Cardiac muscle cell (in vitro differentiated cells and primary cell): ENCODE data around the gene NES. TPM values are rescaled to one million over a fixed set of nuclear protein-coding genes. Genes with fewer than 3 reads are reported as not detected.
"Not testable (repeated sequence)": the region's sequence is repeated elsewhere in the genome, so short reads cannot be mapped to it uniquely, and the experiment has no call there.

Experiments used
- DNase-seq, 2 donors: peaks; one replicate each; pipeline versions ENCODE4 v3.0.0 to v3.0.0-alpha.2; 2010 to 2017; ENCODE audit warnings: low read depth in 1 of 2, low spot score in 1 of 2
- H3K27ac ChIP-seq: fragments of 200-600 bp; sonication (generic); 2 replicates; pipeline ENCODE4 v1.5.1; 2016
- H3K27me3 ChIP-seq: fragments of 200-600 bp; sonication (generic); 2 replicates; pipeline ENCODE4 v1.6.0; 2016; ENCODE audit warnings: control low read depth
- H3K36me3 ChIP-seq: fragments of 200-600 bp; sonication (generic); 2 replicates; pipeline ENCODE4 v1.5.1; 2016; ENCODE audit warnings: control low read depth
- H3K4me1 ChIP-seq: fragments of 200-600 bp; sonication (generic); 2 replicates; pipeline ENCODE4 v1.8.1; 2017; ENCODE audit warnings: low read depth, mild to moderate bottlenecking, mixed run types
- H3K4me3 ChIP-seq: fragments of 200-600 bp; sonication (generic); 2 replicates; pipeline ENCODE4 v1.5.1; 2016; ENCODE audit warnings: mild to moderate bottlenecking
- H3K9me3 ChIP-seq: fragments of 200-600 bp; sonication (generic); 2 replicates; pipeline ENCODE4 v1.5.1; 2017; ENCODE audit warnings: low read depth, mild to moderate bottlenecking, control low read depth
- CTCF ChIP-seq: IDR thresholded peaks from 2 replicates; pipeline ENCODE4 v1.5.1; 2012; ENCODE audit warnings: low read depth, mild to moderate bottlenecking, low read length
- polyA plus RNA-seq: library from polyadenylated mRNA; unstranded; fragments of >200 nt; fragmentation: Nextera tagmentation; extraction: Ambion mirVana; gene quantifications from 2 replicates; pipeline ENCODE4 v1.2.1, GENCODE V29; 2016
- total RNA-seq: library from RNA; depleted of rRNA; stranded (reverse); fragments of >200 nt; gene quantifications from 2 replicates; pipeline ENCODE4 v1.2.3, GENCODE V29; 2016

The NES gene
- total and polyA plus RNA-seq, 2 experiments from 2014 or later: 86.5 to 391 TPM

DNA sequence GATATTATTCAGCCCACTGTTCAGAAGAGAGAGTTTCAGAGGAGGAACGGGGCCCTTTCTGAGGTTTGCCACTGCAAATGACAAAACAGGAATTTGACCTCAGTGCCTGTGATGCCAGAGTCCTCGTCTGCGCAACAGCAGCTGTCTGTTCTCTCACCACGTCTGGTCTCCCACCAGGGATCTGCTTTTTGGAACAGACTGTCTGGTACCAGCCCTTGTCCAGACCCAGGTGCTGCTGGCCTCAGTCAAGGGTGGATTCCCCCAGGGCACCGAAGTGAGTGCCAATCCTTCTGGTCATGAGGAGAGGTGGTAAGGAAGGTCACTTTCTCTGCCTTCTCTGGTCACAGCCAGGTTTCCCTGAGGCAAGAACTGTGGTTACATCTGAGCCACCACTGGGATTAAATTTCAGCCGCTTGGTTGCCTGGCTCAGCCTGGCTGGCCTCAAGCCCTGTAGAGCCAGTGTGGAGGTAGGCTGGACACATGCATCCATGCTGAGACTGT is 37.6 kb downstream of the NES start:
- H3K36me3 ChIP-seq: no peaks in the 10 kb centered on the region
- H3K27ac ChIP-seq: no peak overlapping the region
- H3K9me3 ChIP-seq: no peaks in the 10 kb centered on the region
- DNase-seq: no peak
- H3K27me3 ChIP-seq: peaks cover 83% of the 10 kb centered on the region
- H3K4me1 ChIP-seq: no peaks in the 10 kb centered on the region
- TF ChIP-seq CTCF: no peak
- no peak overlapping the region for H3K4me3 ChIP-seq

GRCh38 chr1:156638189-156638985 is 38.8 kb downstream of the NES start:
- no peaks in the 10 kb centered on the region for H3K36me3 ChIP-seq
- no peak overlapping the region for H3K27ac ChIP-seq
- no peaks in the 10 kb centered on the region for H3K9me3 ChIP-seq
- no peak for TF ChIP-seq CTCF
- no peak for DNase-seq
- H3K27me3 ChIP-seq: peaks cover 83% of the 10 kb centered on the region
- no peaks in the 10 kb centered on the region for H3K4me1 ChIP-seq
- H3K4me3 ChIP-seq: no peak overlapping the region

DNA sequence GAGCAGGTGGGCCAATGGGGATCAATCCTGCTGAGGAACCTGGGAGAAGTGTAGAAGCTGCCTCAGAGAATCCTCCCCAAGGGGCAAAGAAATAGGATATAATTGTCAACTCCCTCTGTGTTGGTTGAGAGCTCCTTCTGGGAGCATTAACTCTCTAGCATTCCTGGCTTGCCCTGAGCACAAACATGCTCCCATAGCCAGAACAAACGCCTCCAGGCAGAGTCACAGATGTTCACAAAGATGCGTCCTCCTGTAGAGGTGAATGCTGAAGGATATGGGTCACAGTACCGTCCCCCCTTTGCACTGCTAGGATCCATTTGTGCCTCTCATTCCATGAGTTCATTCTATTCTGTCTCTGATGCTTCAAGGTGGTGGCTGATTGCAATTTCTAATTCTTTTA is 44.9 kb downstream of the NES start:
- H3K27ac ChIP-seq: no peak overlapping the region
- DNase-seq: no peak
- H3K4me3 ChIP-seq: no peak overlapping the region
- H3K4me1 ChIP-seq: no peaks in the 10 kb centered on the region
- peaks cover 55% of the 10 kb centered on the region for H3K27me3 ChIP-seq
- no peaks in the 10 kb centered on the region for H3K36me3 ChIP-seq
- H3K9me3 ChIP-seq: no peaks in the 10 kb centered on the region
- TF ChIP-seq CTCF: no peak

DNA sequence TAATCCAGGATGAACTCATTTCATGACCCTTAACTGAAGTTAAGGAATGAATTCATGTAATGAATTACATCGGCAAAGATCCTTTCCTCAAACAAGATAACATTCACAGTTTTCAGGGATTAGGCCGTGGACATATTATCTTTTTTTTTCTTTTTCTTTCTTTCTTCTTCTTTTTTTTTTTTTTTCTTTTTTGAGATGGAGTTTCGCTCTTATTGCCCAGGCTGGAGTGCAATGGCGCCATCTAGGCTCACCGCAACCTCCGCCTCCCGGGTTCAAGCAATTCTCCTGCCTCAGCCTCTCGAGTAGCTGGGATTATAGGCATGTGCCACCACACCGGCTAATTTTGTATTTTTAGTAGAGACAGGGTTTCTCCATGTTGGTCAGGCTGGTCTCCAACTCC is 46.1 kb downstream of the NES start:
- H3K4me3 ChIP-seq, H3K9me3 ChIP-seq, H3K27ac ChIP-seq, H3K36me3 ChIP-seq, H3K4me1 ChIP-seq, DNase-seq: not testable (repeated sequence)
- H3K27me3 ChIP-seq: peaks cover 58% of the 10 kb centered on the region

GRCh38 chr1:156629823-156630449 is 47.3 kb downstream of the NES start:
- no peak for DNase-seq
- peaks cover 59% of the 10 kb centered on the region for H3K27me3 ChIP-seq
- no peak for TF ChIP-seq CTCF
- peaks cover 4% of the 10 kb centered on the region for H3K4me1 ChIP-seq
- H3K4me3 ChIP-seq: no peak overlapping the region
- no peaks in the 10 kb centered on the region for H3K9me3 ChIP-seq
- no peak overlapping the region for H3K27ac ChIP-seq
- H3K36me3 ChIP-seq: no peaks in the 10 kb centered on the region

GRCh38 chr1:156627313-156627880 is 49.8 kb downstream of the NES start:
- peaks cover 4% of the 10 kb centered on the region for H3K4me1 ChIP-seq
- peaks cover 62% of the 10 kb centered on the region for H3K27me3 ChIP-seq
- no peaks in the 10 kb centered on the region for H3K36me3 ChIP-seq
- no peak overlapping the region for H3K27ac ChIP-seq
- no peaks in the 10 kb centered on the region for H3K9me3 ChIP-seq
- DNase-seq: peak; percentile 47 to 63
- TF ChIP-seq CTCF: peak; percentile 60
- H3K4me3 ChIP-seq: no peak overlapping the region
